GM18519 (cell line): ENCODE data around the gene TBC1D9.

Experiments
- ATAC-seq: cut with Tn5 transposase; IDR thresholded peaks from one replicate; pipeline ENCODE4 v1.9.1; 2021; ENCODE audit warnings: mild to moderate bottlenecking, moderate library complexity; ENCODE audit not compliant: unreplicated experiment, low FRiP score

TBC1D9 gene

DNA sequence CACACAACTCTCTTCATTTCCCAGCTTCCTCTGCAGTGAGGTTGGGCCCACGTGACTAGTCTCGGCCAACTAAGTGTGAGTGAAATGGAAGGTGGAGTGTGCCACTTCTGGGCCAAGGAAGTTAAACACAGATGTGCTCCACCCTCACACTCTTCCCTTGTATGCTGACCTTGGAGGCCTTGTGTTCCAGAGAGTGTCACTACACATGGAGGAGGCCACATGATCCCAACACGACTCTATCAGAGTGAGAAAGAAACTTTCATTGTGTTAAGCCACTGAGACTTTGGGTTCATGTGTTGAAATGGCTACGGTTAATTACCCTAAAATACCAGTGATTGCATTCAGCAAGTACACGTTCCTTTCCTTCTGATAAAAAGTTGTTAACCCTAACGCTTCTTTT lies 55.1 kb downstream of the TBC1D9 start:
- no peak for ATAC-seq

DNA sequence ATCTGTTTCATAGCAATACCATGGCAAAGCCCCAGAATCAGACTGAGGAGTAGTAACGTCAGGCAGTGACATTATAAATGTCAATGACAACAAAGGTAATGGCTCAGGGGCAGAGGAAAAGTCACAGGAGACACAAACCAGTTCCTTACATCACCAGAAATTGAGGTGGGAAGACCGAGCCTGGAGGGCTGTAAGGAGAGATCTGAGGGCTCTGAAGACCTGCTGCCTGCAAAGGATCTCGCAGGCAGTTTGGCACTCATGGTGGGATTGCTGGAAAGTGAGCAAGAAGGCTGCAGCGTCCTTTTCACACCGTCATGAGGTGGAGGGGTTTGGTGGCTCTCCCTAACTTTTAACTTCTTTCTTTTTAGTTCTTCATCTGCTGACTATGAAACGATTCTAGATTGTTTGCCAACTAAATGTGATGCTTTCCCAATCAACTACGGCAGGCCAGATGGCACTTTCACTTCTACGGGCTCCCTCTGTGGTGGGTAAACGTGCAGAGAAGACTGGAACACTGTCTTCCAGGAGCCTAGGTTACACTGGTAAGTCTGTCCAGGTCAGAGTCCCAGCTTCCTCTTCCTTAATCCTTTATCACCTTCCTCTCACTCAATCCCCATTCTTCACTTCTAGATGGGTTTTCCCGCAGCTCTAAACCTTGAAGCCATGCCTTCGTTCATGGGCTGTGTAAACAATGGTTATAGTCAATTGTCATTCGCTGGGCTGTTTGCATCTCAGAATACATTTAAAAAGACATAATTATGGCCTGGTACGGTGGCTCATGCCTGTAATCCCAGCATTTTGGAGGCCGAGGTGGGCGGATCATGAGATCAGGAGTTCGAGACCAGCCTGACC lies 58.2 kb downstream of the TBC1D9 start:
- no peak for ATAC-seq

DNA sequence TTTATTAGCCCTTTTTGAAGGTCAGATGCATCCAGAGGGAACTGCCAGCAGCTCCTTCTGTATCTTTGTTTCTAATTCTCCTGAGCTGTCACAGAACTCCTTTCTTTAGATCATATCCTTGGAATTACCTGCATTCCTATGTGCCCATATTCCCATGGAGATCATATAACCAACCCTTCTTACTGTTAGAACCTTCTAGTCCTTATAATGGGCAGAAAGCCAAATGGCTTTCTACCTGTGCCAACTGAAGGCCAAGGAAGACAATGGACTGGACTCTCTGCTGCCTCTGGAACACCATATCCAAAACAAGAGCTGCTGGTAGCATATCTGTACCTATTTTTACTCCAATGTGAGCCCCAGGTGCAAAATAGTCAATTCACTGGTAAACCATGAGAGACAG lies 60.7 kb downstream of the TBC1D9 start:
- no peak for ATAC-seq

DNA sequence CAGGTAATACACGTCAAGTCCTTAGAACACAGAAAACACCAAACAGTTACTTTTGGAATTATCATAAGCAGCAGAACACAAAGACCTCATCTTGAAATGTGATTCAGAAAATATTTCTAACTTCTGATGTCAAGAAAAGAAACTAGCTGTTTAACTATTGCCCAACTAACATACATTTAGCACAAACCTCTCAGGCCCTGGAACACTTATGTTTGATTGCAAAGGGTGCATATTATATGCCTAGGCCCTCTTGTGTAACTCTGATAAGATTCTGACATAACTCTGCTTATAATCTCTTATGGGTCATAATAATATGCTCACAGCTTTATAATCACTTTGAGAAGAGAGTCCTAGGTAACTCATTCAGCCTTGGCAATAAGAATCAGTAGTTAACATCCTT lies 62.6 kb downstream of the TBC1D9 start:
- no peak for ATAC-seq

DNA sequence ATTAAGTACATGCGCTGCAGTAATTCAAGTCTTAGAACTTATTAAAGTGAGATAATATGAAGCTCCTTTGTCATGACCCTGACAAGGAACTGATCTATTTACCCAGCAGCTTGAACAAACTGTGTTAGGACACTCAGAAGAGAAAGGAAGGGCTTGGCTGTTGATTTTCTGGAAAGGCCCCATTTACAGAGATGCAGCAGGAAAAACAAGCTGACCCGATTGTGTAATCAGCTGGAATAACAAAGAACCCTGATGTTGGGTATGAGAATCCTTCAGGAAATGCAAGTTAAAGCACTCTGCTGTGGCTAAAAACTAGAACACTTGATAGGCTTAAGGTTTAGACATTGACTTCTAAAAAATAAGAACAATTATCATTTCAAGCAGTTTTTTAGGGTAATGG lies 64.8 kb downstream of the TBC1D9 start:
- ATAC-seq = no peak

DNA sequence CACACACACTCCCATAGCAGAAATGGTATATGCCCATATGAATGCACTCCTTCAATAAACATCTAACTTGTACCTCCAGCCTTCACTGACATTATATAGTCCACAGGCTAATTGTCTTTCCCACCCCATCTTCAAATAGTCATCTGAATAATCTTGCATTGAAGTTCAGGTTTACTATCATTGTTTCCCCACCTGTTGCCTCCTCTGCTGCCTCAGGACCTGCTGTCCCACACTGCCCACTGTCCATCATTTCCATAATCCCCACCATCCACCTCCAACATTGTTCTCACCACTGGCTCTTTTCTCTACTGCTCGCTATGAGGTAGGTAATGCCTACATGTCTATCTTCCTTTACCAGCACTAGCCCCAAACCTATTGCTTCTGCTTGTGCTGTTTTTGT lies 66.1 kb downstream of the TBC1D9 start:
- ATAC-seq = no peak

DNA sequence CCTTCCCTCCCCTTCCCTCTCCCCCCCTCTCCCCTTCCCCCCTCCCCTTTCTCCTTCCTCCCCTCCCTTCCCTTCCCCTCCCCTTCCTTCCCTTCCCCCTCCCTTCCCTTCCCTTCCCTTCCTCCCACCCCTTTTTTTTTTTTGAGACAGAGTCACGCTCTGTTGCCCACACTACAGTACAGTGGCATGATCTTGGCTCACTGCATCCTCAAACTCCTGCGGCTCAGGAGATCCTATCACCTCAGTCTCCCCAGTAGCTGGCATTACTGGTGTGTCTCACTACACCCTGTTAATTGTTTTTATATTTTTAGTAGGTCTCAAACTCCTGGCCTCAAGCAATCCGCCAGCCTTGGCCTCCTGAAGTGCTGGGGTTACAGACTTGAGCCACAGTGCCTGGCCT lies 66.6 kb downstream of the TBC1D9 start:
- no peak for ATAC-seq

DNA sequence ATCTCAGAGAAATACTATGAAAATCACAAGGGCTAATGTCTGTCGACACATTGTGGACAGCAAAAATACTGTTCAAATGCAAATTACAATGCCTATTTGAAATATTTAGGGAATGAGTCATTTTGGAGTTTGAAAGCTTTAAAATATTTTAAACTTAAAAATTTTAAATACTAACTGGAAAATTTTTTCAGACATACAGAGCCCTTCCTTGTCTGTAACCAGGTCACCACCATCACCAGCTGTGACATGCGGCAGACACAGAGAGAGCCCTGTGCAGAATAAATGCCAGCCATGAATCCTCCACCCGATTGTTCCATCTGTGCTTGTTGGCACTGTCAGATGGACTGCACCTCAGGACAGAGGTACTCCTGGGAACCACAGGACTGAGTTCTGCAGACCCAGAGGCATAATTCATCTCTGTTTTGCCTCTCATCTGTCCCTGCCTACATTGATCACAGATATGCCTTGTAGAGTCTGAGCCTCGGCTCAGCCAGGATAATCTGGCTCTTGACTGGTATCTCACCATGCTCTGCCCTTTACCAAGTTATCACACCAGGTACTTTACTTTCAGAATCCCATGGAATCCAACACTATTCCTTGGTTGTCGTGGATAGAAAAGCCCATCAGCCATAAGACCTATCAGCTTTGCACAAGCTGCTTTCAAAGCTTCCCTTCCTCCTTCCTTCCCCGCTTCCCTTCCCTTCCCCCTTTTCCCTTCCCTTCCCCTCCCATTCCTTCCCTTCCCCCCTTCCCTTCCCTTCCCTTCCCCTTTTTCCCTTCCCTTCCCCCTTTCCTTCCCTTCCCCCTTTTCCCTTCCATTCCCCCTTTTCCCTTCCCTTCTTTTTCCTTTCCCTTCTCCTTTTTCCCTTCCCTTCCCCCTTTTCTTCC lies 67.2 kb downstream of the TBC1D9 start:
- ATAC-seq = no peak

DNA sequence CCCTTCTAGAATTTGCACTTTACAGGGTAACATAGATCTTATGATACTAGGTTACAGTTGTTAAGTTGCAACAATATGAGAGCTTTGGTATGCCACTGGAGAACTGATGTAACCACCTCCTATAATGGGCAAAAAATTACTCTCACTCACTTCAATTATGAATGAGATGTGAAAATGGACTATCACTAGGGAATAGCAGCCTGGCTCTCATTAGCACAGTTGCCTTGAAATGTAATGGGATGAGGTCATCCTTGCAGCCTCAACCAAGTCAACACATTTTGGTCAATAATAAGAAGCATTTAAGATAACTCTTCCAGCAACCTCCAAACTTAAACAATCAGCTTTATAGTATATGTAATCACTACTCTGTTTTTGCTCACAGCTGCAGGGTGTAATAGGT lies 69.4 kb downstream of the TBC1D9 start:
- no peak for ATAC-seq

DNA sequence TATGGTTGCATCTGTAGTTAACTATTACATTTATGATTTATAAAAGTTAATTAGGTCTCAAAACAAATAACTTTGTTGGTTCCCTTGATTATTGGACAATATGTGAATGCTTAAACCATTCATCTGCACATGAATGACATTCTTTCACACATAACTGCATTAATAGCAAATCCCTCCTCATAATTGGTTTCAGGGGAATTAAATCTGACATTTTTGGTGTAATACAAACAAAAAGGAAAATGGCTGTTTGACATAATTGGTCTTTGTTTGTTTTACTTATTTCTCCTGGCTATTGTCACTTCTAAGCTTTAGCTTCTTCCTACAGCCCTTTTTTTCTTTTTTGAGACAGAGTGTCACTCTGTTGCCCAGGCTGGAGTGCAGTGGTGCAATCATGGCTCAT lies 71.9 kb downstream of the TBC1D9 start:
- ATAC-seq = no peak

DNA sequence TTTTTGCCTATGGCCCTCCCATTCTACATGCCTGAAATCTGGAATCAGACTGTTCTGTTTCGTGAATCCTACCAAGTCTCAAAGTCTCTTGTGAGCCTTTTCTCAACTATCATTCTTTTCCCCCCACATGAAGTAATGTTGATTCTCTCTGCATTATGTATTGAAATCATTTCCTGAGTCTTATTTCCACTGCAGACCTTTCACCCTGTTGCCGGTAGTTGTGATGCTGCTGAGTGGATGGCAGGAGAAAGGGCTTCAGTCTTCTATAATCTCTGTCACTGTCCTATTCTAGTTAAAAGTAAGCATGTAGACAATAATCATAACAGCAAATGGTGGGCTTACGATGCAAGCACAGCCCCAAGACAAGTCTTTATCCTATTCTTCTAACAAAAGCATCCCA lies 75.0 kb downstream of the TBC1D9 start:
- ATAC-seq = no peak

DNA sequence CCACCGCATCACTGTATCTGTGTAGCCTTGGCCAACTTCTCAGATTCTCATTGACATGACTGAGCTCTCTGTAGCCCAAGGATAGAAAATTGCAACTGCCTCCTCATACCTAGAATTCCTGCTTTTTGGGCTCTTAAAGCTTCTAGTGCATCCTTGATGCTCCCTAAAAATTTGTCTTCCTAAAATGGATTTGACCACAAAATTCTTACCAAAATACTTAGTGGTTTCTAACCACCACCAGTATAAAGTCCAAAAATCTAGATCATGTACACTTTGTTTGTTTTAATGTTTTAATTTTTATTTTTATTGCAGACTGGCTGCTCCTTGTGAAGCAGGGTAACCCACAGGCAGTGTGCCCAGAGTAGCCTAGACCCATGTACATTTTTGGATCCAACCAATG lies 75.5 kb downstream of the TBC1D9 start:
- no peak for ATAC-seq

DNA sequence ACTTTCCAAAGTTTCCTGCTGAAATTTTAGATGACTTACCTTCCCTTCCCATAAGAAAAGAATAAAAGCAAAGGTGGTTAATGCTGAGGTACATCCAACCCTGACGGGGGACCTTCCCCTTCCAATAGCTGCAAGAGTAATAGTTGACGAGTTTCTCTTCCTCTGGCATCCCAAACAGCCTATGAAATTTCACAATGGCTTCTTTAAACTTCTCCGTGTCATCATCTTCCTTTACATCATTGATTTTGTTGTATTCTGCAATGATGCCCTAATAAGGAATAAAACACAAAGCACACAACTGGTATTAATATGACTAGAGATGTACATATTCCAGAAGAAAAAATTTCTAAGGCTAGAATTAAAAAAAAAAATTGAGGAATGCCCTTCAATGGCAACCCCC lies 76.6 kb downstream of the TBC1D9 start:
- ATAC-seq = no peak

DNA sequence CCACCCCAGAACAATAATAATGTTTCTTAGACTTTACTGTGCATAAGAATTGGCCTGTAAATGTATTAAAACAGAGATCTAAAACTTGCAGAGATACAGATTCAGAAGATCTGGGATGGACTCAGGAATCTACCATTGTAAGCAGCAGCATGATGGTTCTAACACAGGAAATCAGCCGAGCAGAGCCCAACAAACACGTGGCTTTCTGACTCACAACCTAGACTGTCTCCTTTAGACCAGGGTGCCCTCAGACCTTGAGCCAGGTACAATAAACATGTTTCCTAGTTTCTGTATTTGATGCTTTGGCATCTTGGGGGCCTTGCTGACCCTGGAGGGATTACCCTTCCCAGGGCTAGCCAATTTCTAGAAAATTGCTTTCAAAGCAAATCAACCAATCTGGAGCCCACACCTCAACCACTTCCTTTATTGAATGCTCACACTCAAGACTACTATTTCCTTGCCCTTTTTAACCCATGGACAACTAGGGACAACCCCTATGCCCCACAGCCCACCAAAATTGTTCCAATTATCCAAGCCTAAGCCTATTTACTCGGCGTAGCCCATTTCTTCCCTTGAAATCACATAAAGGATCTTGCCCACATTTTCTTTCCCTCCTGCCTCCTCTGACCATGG lies 80.5 kb downstream of the TBC1D9 start:
- ATAC-seq = no peak

DNA sequence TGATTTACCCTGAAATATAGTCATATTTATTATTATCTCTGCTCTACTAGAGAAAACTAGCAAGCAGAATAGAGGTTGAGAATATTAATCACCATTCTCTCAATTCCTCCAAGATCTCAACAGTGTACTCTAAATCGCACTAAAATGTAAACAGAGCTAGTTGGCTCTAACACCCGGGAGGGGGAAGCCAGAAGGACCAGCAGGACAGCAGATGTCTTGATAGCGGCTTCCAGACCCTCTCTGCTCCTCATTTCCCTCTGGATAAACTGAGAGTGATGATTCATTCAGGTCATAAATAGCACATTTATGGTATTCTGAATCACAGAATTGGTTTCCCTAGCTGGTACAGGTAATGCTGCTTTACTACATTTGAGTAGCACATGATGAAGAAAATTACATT lies 82.5 kb downstream of the TBC1D9 start:
- no peak for ATAC-seq

DNA sequence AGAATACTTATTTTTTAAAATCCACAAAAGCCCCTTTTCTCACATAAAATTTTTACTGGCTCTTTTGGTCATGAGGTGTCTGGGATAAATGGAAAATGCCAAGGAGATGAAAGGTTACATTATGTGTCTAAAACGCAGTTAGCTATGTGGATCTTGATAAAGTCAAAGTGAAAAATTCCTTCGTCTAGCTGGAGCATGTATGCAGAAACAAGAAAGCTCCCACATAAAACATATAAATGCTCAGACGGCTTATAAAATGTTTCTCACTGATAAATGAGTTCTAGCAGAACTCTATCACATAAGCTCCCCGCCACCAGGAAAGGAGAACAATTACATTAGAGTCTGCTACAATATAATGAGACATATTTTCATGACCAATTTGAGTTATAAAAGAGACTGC lies 83.8 kb downstream of the TBC1D9 start:
- no peak for ATAC-seq

DNA sequence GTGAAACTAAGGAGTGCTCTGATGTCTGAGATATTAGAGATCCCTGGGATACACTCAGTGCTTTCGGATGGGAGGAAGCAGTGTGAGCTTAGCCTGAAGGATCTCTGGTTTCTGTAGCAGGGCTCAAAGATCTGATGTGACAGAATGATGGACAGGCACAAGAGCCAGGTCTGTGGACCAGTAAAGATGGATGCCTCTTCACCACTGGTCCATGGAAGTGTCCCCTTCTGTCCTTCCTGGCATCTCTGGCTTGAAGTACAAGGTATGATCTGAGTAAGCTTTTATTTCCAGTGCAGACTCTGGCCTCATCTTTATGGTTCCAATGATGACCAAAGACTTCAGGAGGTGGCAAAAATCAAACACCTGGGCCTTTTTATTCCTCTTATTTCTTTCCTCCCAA lies 88.1 kb downstream of the TBC1D9 start:
- no peak for ATAC-seq

DNA sequence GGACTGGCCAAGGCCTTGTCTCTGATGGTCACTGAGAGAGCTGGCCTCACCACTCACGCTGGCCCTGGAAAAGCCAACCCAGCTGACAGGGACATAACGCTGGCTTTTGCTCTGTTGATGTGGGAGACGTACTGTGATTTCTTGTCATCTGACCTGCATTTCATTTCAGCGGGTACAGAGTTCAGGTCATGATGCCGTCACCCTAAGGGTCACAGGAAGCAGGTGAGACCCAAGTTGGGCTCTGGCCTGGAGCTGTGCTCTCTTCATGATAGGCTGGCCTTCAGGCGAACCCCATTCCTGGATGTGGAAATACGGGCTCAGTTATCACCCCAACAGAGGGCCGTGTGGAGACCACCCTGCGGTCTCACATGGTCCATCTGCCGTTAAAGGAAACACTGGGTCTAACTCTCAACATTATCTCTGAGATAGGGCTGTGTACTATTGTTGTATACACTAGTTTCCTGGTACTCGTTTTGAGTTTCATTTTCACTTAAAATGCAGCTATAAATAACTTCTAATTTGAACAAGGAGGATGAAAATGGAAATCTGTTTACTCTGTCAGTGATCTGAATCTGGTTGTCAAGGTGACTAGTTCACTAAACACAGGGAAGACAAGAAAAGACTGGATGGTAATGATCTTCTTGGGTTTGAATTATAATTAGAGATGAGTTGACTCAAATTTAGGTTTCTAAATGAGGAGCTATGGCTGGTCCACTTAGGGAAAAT lies 89.1 kb downstream of the TBC1D9 start:
- no peak for ATAC-seq

DNA sequence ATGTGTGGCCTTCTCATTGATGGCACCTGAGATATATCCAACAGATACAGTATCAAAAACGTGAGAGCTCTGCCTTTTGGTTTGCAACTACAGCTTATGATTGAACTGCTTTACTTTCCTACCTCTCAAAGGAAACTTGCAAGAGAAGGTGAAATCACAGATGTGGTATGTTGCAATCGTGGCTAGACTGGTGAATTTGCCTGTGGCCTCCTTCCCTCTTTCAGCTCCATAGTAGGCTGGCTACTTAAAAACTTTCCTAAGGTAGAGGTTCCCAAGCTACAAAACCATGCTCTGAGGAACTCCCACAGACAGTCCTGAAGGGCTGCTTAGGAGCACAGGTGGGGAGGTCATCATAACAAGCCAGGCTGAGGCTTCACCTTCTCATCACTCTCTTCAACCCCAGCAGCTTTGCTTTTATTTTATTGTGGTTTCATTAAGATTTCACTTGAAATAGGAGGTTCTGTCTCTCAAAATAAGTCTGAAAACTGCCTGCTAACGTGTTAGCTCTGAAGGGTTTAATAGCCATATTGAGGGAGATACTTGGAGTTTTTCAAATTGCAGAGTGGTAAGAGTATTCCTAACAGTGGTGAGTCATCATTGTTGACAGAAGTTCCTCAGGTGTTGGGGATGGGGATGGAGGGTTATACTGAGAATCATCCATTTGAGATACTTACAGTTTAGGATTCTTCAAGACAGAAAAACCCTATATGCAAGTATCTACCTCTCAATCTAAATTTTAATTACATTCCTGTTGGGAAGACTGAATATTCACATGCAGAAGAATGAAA lies 93.9 kb downstream of the TBC1D9 start:
- no peak for ATAC-seq

DNA sequence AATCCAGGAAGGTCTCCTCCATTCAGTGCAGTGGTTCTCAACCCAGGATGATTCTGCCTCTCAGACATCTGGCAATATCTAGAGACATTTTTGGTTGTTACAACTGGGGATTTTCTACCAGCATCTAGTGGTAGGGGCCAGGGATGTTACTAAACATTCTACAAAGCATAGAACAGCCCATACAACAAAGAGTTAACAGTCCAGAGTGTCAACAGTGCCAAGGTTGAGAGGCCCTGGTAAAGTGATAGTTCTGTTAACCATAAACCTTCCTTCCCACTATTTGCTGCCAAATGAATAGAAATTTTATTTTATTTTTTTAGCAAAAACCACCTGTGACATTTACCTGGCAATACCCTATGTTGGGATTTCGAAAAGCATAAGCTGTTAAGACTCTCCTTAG lies 94.6 kb downstream of the TBC1D9 start:
- ATAC-seq = no peak
